Measurements from ENCODE around the gene KRTAP5-5. TPM values are rescaled to one million over a fixed set of nuclear protein-coding genes. Genes with fewer than 3 reads are reported as not detected.

The KRTAP5-5 gene
- total and polyA plus RNA-seq, 2 of the 13 experiments (the other 11 are each of a cell fraction or from before 2014, with no cell fraction given): not detected

GRCh38 chr11:1661454-1662269, 32.1 kb downstream of the KRTAP5-5 start (continued):
- peak; percentile 88 for TF ChIP-seq RERE (CRISPR knock-in tag; IDR thresholded peaks at IDR 0.05; ENCODE audit: low read depth)
- TF ChIP-seq HMG20B (CRISPR knock-in tag; conservative IDR thresholded peaks at IDR 0.05): peak; percentile 56; the same call in 1 of the 2 replicates
- TF ChIP-seq HHEX (CRISPR knock-in tag; IDR thresholded peaks at IDR 0.05): peak; percentile 41; the same call in 1 of the 2 replicates
- TF ChIP-seq ZNF264 (CRISPR knock-in tag; IDR thresholded peaks at IDR 0.05): peak; percentile 56; the same call in 1 of the 2 replicates
- TF ChIP-seq NCOA2 (CRISPR knock-in tag; IDR thresholded peaks at IDR 0.05): peak; percentile 96
- TF ChIP-seq HOXA3 (CRISPR knock-in tag; IDR thresholded peaks at IDR 0.05): peak; percentile 85
- TF ChIP-seq BHLHE40 (IDR thresholded peaks at IDR 0.05; ENCODE audit: low read length): peak; percentile 42; the same call in 1 of the 2 replicates
- TF ChIP-seq FOXP4 (CRISPR knock-in tag; IDR thresholded peaks at IDR 0.05): peak; percentile 89
- TF ChIP-seq ELF1 (CRISPR knock-in tag; IDR thresholded peaks at IDR 0.05): peak; percentile 38; the same call in 1 of the 2 replicates
- peak; percentile 65 for TF ChIP-seq KLF6 (CRISPR knock-in tag; IDR thresholded peaks at IDR 0.05)
- TF ChIP-seq ZSCAN21 (CRISPR knock-in tag; IDR thresholded peaks at IDR 0.05; ENCODE audit: borderline replicate concordance): peak; percentile 54; the same call in 1 of the 2 replicates
- TF ChIP-seq ZFP37 (CRISPR knock-in tag; IDR thresholded peaks at IDR 0.05; ENCODE audit: borderline replicate concordance): 0 out of 2 replicates have a peak, but pooled peaks have one; percentile 47
- TF ChIP-seq BCL6 (CRISPR knock-in tag; IDR thresholded peaks at IDR 0.05): peak; percentile 80
- TF ChIP-seq, protein P1, sequence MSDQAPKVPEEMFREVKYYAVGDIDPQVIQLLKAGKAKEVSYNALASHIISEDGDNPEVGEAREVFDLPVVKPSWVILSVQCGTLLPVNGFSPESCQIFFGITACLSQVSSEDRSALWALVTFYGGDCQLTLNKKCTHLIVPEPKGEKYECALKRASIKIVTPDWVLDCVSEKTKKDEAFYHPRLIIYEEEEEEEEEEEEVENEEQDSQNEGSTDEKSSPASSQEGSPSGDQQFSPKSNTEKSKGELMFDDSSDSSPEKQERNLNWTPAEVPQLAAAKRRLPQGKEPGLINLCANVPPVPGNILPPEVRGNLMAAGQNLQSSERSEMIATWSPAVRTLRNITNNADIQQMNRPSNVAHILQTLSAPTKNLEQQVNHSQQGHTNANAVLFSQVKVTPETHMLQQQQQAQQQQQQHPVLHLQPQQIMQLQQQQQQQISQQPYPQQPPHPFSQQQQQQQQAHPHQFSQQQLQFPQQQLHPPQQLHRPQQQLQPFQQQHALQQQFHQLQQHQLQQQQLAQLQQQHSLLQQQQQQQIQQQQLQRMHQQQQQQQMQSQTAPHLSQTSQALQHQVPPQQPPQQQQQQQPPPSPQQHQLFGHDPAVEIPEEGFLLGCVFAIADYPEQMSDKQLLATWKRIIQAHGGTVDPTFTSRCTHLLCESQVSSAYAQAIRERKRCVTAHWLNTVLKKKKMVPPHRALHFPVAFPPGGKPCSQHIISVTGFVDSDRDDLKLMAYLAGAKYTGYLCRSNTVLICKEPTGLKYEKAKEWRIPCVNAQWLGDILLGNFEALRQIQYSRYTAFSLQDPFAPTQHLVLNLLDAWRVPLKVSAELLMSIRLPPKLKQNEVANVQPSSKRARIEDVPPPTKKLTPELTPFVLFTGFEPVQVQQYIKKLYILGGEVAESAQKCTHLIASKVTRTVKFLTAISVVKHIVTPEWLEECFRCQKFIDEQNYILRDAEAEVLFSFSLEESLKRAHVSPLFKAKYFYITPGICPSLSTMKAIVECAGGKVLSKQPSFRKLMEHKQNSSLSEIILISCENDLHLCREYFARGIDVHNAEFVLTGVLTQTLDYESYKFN (CRISPR knock-in tag; conservative IDR thresholded peaks at IDR 0.05): peak; percentile 76
- TF ChIP-seq RXRA (CRISPR knock-in tag; IDR thresholded peaks at IDR 0.05): peak; percentile 93
- peak; percentile 98 for TF ChIP-seq FOXO1 (CRISPR knock-in tag; IDR thresholded peaks at IDR 0.05)
- 0 out of 2 replicates have a peak, but pooled peaks have one; percentile 31 for TF ChIP-seq ZBTB26 (CRISPR knock-in tag; IDR thresholded peaks at IDR 0.05; ENCODE audit: borderline replicate concordance)
